A673 (cell line): Measurements from ENCODE around the gene MCF2L2. TPM values are rescaled to one million over a fixed set of nuclear protein-coding genes. Genes with fewer than 3 reads are reported as not detected.

Experiments
- BruUV-seq: library from RNA; stranded (reverse); fragments of 400-500 nt; replicated peaks from 2 replicates; lab custom pipeline; 2021; lab: Mats Ljungman, UMichigan
- CTCF ChIA-PET: fragments of 300-600 bp; sonication (Branson Sonifier 250); formaldehyde crosslinking; loops from one replicate; lab custom pipeline; 2022; ENCODE audit warnings: antibody characterized with exemption; lab: Charles Lee
- POLR2A ChIA-PET: fragments of 300-600 bp; sonication (Branson Sonifier 250); formaldehyde crosslinking; loops from one replicate; lab custom pipeline; 2022; ENCODE audit warnings: antibody characterized with exemption; ENCODE audit not compliant: low non-redundant PET; lab: Charles Lee
- DNase-seq: peaks from one replicate; pipeline ENCODE4 v3.0.0-alpha.2; 2015; ENCODE audit warnings: low spot score
- H3K27ac ChIP-seq: fragments of 200-600 bp; sonication (generic); 2 replicates; pipeline ENCODE4 v1.5.1; 2016; ENCODE audit warnings: mixed run types, low read depth, mild to moderate bottlenecking, mixed read lengths, antibody characterized with exemption, low read length; ENCODE audit not compliant: poor library complexity, severe bottlenecking
- H3K27me3 ChIP-seq: fragments of 200-600 bp; sonication (generic); replicated peaks from 2 replicates; pipeline ENCODE4 v1.6.1; 2017; ENCODE audit warnings: mixed run types, low read depth, mild to moderate bottlenecking, mixed read lengths, antibody characterized with exemption, low read length; ENCODE audit not compliant: insufficient read depth, poor library complexity
- H3K36me3 ChIP-seq: fragments of 200-600 bp; sonication (generic); 2 replicates; pipeline ENCODE4 v1.6.1; 2016; ENCODE audit warnings: mixed run types, mild to moderate bottlenecking, mixed read lengths, antibody characterized with exemption, low read length; ENCODE audit not compliant: insufficient read depth, poor library complexity, severe bottlenecking
- H3K4me1 ChIP-seq: fragments of 200-600 bp; sonication (generic); 2 replicates; pipeline ENCODE4 v1.6.1; 2017; ENCODE audit warnings: mixed run types, mild to moderate bottlenecking, mixed read lengths, antibody characterized with exemption, low read length; ENCODE audit not compliant: insufficient read depth, poor library complexity, severe bottlenecking
- H3K4me3 ChIP-seq: fragments of 200-600 bp; sonication (generic); 2 replicates; pipeline ENCODE4 v1.5.1; 2016; ENCODE audit warnings: low read depth, mixed run types, mild to moderate bottlenecking, mixed read lengths, low read length; ENCODE audit not compliant: poor library complexity, severe bottlenecking
- H3K9me3 ChIP-seq: fragments of 200-600 bp; sonication (generic); 2 replicates; pipeline ENCODE4 v1.6.1; 2016; ENCODE audit warnings: mixed run types, low read depth, mild to moderate bottlenecking, mixed read lengths, antibody characterized with exemption, low read length; ENCODE audit not compliant: poor library complexity, severe bottlenecking
- CTCF ChIP-seq: fragments of 300-800, 200-600 bp; sonication (generic); conservative IDR thresholded peaks from 2 replicates; pipeline ENCODE4 v1.5.1; 2017; ENCODE audit warnings: low read depth, mild to moderate bottlenecking, antibody characterized with exemption, low read length, moderate library complexity, mixed read lengths
- EZH2 ChIP-seq: fragments of 200-600 bp; sonication (generic); IDR thresholded peaks from 2 replicates; pipeline ENCODE4 v1.6.1; 2017; ENCODE audit warnings: borderline replicate concordance, low read depth, mild to moderate bottlenecking, mixed read lengths, antibody characterized with exemption, low read length; ENCODE audit not compliant: poor library complexity, severe bottlenecking
- intact Hi-C: fragments of 100-400 bp; cut with micrococcal nuclease; formaldehyde crosslinking; loops from one replicate; pipeline ENCODE4 v1.10.0; 2022; ENCODE audit not compliant: unreplicated experiment
- total RNA-seq: library from RNA; stranded (reverse); gene quantifications from 2 replicates; pipeline ENCODE4 v1.2.3, GENCODE V29; 2021

Gene MCF2L2
- total RNA-seq, 1 experiment from 2014 or later, result not detected

- intact Hi-C loops, result no loop called here
- CTCF ChIA-PET, result interaction anchor here (0.7 kb wide), 1 partner anchor 448 kb away, joined by 9 read pairs; no protein-coding TSS in a partner anchor
- no peak overlapping the region for H3K27ac ChIP-seq
- no TSS peak for BruUV-seq
- H3K9me3 ChIP-seq, result no peaks in the 10 kb centered on the region
- no peaks in the 10 kb centered on the region for H3K4me1 ChIP-seq
- POLR2A ChIA-PET, result no interaction called here
- H3K27me3 ChIP-seq, result no peaks in the 10 kb centered on the region
- no peak overlapping the region for H3K4me3 ChIP-seq
- H3K36me3 ChIP-seq, result no peaks in the 10 kb centered on the region
- TF ChIP-seq CTCF, result no peak
- TF ChIP-seq EZH2, result no peak
- DNase-seq, result no peak
Measured at GRCh38 chr3:183151086-183151485, 277.3 kb downstream of the MCF2L2 start.

- H3K27me3 ChIP-seq, result no peaks in the 10 kb centered on the region
- intact Hi-C loops, result no loop called here
- H3K36me3 ChIP-seq, result no peaks in the 10 kb centered on the region
- H3K9me3 ChIP-seq, result no peaks in the 10 kb centered on the region
- no peak overlapping the region for H3K27ac ChIP-seq
- no peaks in the 10 kb centered on the region for H3K4me1 ChIP-seq
- CTCF ChIA-PET, result interaction anchor here (0.7 kb wide), 1 partner anchor 447 kb away, joined by 9 read pairs; no protein-coding TSS in a partner anchor
- no peak for TF ChIP-seq CTCF
- TF ChIP-seq EZH2, result no peak
- DNase-seq, result peak; percentile 11
- BruUV-seq, result no TSS peak
- H3K4me3 ChIP-seq, result no peak overlapping the region
- POLR2A ChIA-PET, result no interaction called here
Measured at GRCh38 chr3:183149915-183150750, 278.3 kb downstream of the MCF2L2 start.

GRCh38 chr3:183148056-183148455, 280.4 kb downstream of the MCF2L2 start:
- H3K27me3 ChIP-seq, result no peaks in the 10 kb centered on the region
- no peak for TF ChIP-seq CTCF
- TF ChIP-seq EZH2, result no peak
- POLR2A ChIA-PET, result no interaction called here
- no TSS peak for BruUV-seq
- no peaks in the 10 kb centered on the region for H3K4me1 ChIP-seq
- intact Hi-C loops, result no loop called here
- no peak for DNase-seq
- no peaks in the 10 kb centered on the region for H3K9me3 ChIP-seq
- no peak overlapping the region for H3K27ac ChIP-seq
- CTCF ChIA-PET, result no interaction called here
- H3K4me3 ChIP-seq, result no peak overlapping the region
- H3K36me3 ChIP-seq, result no peaks in the 10 kb centered on the region
